NCI-H2196 (cell line): Measurements from ENCODE around the gene ANKRD9.
A peak's percentile ranks its signal among the peaks of the same experiment; 100 is the strongest.
"Not testable (repeated sequence)": the region's sequence is repeated elsewhere in the genome, so short reads cannot be mapped to it uniquely, and the experiment has no call there.

Experiments
- DNase-seq: peaks from one replicate; lab custom pipeline; 2025; ENCODE audit not compliant: unreplicated experiment; lab: John Stamatoyannopoulos, UW

ANKRD9 gene

DNA sequence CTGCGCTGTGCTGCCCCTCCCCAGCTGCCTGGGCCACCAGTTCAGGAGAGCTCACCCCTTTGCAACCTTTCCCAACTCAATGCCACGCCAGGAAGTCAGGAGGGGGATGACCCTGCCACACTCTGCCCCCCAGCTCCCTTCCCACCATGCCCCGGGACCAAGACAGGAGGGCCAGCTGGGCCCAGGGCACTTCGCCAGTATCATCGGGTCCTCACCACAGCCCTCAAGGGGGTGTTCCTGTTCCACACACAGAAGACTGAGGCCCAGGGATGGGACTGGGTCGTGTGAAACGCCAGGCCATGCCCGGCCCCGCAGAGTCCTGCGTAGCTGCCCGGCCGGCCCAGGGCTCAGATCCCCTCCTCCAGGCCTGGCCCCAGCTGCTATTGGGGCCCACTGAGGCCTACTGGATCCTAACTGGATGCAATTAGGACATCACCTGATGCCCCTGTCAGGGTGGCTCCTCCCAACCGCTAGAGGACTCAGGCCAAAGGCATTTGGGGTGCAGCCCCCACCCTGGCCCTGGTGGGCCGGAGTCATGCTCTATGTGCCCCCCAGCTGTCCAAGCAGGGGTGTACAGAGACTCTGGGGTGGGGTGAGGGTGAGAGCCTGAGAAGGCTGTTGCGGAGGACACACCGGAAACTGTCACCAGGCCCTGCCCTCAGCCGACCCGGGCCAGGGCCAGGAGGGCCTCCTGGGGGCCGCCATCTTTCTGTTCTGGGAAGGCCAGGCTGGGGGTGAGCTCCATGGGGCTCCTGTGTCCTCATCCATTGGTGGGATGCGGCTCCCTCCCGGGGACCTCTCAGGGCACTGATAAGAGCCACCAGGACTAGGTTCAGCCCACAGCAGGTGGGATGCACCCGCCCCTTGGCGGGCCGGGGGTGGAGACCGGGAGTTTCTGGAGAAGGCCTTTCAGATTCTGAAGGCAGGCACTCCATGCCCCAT lies 29.3 kb upstream of the ANKRD9 start:
- no peak for DNase-seq

DNA sequence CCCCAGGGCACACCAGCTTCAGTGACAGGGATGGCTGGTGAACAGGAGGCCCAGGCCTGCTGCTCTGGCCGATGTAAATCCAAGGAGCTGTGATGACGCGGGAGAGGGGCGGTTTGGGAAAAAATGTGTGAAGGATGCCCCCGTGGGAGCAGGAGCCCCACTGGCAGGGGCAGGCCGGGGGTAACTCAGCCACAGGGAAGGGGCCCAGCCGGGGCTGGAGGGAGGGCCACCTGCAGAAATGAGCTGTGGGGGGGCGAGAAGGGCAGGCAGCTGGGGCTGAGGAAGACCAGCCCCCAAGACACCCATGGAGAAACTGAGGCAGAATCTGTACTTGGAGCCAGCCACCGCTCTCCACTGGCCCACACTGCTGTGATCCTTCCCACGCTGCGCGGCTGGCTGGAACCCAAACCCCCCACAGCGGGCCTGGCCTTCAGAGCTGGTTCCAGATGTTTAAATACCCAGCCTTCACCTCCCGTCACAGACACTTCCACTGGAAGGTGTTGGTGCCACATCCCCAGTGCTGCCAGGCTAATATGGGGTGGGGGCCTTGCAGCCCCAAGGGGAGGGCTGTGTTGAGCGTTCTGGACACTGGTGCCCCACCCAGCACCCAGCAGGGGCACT lies 28.5 kb upstream of the ANKRD9 start:
- no peak for DNase-seq

- no peak for DNase-seq
Measured at GRCh38 chr14:102532204-102532658, 22.7 kb upstream of the ANKRD9 start.

GRCh38 chr14:102530828-102531478 lies 21.4 kb upstream of the ANKRD9 start:
- DNase-seq = no peak

DNA sequence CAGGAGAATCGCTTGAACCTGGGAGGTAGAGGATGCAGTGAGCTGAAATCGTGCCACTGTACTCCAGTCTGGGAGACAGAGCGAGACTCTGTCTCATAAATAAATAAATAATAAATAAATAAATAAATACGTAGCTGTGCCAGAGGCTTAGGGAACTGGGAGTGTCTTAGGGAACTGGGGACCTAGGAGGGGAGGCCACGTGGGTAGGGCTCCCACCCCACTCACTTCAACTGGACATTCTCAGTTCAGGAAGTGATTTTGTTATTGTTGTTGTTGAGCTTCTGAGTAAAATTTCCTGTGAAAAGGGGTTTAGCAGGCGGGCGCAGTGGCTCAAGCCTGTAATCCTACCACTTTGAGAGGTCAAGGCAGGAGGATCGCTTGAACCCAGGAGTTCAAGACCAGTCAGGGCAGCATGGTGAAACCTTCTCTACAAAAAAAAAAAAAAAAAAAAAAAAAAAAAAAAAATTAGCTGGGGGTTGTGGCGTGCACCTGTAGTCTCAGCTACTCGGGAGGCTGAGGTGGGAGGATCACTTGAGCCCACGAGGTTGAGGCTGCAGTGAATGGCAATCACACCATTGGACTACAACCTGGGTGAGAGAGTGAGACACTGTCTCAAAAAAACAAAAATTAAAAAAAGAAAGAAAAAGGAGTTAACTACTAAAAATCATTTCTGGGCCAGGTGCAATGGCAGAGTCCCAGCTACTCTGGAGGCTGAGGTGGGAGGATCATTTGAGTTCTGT lies 19.0 kb upstream of the ANKRD9 start:
- DNase-seq = no peak

- DNase-seq = no peak
Measured at GRCh38 chr14:102525929-102526497, 16.4 kb upstream of the ANKRD9 start.

DNA sequence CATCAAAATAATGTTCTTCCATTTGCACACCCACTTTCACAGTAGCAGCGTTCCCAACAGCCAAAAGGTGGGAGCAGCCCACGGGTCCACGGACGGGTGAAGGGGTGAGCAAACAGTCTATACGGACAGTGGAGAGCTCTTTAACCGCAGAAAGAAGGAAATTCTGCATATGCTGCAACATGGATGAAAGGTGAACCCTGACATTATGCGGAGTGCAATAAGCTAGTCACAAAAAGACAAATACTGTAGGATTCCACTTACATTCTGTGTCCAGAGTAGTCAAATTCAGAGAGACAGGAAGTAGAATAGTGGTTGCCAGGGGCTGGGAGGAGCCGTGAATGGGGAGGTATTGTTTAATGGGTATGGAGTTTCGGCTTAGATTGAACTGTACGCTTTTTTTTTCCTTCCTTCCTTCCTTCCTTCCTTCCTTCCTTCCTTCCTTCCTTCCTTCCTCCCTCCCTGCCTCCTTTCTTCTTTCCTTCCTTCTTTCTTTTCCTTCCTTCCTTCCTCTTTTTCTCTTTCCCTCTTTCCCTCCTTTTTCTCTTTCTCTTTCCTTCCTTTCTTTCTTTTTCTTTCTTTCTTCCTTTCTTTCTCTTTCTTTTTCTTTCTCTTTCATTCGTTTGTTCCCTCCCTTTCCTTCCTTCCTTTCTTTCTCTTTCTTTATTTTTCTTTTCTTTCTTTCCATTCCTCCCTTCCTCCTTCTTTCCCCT lies 15.8 kb upstream of the ANKRD9 start:
- peak; percentile 13 for DNase-seq

- peak; percentile 94 for DNase-seq
Measured at GRCh38 chr14:102524451-102525218, 15.1 kb upstream of the ANKRD9 start.

DNA sequence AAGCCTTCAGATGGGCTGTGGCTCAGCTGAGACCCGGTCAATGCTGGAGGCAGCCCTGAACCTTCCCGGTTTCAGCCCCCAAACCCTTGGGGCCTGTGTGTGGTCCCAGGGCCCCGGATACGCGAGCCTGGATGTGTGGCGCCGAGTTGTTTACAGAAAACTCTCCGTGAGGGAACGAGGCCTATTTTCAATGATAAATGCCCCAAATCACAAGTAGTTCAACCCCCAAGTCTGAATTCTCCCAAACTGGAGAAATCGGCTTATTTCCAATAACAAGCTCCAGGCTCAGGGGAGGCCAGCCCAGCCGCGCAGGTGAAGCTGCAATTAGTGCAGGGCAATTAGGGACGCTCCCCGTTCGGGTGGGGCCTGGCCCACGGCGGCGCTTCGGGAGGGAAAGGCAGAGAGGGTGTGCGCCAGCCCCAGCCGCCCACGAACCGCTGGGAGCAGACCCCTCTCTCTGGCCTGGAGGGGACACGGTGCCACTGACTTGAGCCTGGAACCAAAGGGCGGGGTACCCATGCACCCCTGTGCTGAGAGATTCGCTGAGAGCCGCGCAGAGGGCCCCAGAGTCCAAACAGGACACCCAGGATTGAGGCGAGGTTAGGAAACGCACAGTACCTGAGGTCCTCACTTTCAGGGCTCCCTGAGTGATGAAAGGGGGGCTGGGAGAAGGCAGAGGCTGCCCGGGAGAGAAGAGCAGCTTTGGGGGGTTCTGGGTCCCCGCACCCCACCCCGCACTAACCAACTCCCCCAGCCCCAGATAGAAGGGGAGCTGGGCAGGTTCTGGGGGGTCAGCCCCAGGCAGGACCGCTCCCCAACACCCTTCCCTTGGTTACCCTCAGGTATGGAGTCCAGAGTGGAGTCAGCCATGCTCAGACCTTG lies 14.2 kb upstream of the ANKRD9 start:
- DNase-seq = no peak

DNA sequence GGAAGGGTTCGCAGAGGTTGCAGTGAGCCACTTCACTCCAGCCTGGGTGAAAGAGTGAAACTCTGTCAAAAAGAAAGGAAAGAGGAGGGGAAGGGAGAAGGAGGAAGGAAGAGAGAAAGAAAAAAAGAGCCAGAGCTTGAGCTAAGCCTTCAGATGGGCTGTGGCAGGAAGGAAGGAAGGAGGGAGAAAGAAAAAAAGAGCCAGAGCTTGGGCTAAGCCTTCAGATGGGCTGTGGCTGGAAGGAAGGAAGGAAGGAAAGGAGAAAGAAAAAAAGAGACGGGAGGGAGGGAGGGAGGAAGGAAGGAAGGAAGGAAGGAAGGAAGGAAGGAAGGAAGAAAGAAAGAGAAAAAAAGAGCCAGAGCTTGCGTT lies 13.6 kb upstream of the ANKRD9 start:
- DNase-seq = no peak

DNA sequence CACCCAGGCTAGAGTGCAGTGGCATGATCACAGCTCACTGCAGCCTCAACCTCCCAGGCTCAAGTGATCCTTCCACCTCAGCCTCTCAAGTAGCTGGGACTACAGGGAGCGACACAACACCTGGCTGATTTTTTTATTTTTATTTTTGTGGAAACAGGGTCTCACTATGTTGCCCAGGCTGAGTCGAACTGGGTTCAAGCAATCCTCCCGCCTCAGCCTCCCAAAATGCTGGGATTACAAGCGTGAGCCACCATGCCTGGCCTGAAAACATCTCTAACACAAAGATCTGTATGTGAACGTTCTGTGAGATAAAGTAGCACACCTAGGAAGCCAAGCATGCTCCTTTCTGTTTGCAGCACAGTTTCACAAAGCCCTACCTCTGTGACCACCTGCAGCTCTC lies 10.1 kb upstream of the ANKRD9 start:
- not testable (repeated sequence) for DNase-seq

DNA sequence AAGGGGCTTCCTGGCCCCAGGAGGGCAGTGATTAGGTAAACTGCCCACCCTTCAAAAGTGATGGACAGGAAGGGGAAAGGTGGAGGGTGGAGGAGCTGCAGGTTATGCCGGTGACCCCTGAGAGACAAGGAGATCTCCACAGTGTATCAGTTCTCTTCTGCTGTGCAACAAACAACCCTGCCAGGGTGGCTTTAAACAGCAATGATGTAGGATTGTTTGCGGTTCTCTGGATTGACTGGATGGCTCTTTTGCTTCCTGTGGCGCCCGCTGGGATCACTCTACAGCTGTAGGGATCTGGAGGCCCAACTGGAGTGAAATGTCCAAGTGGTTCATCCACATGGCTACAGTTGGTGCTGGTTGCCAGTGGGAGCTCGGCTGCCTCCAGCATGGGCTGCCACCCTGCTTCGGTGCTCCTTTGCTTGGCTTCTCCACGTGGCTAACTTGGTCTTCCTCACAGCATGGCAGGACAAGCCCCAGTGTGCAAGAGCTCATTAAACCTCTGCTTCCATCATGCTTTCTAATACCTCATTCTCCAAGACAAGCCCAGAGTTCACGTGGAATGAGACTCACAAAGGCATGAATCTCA lies 8.6 kb upstream of the ANKRD9 start:
- DNase-seq = no peak

GRCh38 chr14:102517392-102518062 lies 8.0 kb upstream of the ANKRD9 start:
- DNase-seq = no peak

GRCh38 chr14:102516531-102517391 lies 7.2 kb upstream of the ANKRD9 start:
- DNase-seq = peak; percentile 28

DNA sequence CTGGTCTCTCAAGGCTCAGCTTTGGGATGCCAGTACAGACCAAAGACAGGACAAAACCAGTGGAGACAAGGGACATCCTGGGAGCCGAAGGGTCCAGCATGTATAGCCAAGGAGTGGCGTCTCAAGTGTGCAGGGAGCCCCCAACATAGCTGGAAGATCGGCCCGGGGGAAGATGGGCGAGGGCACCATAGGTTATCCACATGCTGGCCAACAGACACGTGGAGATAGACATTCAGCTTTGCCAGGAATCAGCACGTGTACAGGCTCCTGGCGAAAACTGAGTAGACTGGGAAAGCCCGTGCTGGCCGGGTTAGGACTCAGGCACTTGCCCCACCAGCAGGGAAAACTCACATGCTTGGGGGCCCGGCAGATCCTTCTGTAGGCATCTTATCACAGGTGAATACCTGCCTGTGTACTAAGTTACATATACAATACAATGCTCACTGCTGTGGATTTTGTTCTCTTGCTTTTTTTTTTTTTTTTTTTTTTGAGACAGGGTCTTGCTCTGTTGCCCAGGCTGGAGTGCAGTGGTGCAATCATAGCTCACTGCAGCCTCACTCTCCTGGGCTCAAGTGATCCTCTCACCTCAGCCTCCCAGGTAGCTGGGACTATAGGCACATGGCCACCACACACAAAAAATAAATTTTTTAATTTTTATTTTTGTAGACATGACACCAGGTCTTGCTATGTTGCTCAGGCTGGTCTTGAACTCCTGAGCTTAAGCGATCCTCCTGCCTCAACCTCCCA lies 5.6 kb upstream of the ANKRD9 start:
- DNase-seq = no peak
